NCI-H446 treated with DMSO at 0.1 percent for 48 hours (cell line): ENCODE measurements around the gene ASB2.

Experiments used
- DNase-seq: peaks from one replicate; lab custom pipeline; 2025; lab: John Stamatoyannopoulos, UW

The ASB2 gene

DNA sequence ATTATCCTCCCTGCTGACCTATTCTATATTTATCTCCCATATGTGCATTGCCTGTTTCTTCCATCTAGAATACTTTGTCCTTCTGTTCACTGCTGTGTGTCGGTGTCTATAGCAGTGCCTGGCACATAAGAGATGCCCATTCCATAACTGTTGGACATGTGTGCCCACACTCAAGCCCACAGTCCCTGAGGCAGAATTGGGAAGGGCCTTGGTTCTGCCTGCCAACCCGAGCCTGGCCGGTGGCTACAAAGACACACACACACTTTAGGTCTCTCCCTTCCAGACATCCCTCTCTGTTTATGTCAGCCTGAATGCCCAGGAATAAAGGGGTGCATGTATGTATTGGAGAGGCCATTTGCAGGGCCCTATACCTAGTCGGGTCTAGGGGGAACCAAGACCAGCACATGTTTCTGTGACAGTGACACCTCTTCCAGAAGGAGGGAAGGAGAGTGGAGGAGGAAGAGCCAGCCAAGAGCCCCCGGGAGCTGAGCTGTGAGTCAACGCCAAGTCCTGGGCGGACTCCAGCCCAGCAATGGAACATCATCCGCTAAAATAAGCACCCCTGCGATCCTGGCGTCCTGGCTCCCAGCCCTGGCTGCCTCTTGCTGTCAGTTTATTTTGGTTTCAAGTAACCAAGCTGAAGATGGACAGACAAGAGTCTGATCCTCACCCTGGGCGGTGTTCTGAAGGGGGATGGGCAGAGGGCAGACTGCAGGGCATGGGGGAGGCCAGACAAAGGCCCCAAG is 4.3 kb upstream of the ASB2 start:
- DNase-seq = peak; percentile 77

DNA sequence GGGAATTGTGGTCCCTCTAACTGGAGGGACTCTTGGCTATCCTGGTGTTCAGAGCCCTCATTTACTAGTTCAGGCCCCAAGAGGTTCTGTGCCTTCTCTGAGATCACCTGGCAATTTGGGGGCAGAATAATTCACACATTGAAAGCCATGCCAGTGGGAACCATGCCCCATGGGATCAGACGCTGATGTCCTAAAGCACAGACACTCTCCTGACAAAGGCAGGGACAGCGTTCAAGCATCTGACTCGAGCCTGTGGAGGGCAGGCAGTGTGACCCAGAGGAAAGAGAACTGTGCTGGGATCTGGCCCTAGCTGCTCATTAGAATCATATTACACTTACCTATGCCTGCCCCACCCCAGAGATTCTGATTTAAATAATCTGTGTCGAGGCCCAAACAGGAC is 2.4 kb upstream of the ASB2 start:
- no peak for DNase-seq

DNA sequence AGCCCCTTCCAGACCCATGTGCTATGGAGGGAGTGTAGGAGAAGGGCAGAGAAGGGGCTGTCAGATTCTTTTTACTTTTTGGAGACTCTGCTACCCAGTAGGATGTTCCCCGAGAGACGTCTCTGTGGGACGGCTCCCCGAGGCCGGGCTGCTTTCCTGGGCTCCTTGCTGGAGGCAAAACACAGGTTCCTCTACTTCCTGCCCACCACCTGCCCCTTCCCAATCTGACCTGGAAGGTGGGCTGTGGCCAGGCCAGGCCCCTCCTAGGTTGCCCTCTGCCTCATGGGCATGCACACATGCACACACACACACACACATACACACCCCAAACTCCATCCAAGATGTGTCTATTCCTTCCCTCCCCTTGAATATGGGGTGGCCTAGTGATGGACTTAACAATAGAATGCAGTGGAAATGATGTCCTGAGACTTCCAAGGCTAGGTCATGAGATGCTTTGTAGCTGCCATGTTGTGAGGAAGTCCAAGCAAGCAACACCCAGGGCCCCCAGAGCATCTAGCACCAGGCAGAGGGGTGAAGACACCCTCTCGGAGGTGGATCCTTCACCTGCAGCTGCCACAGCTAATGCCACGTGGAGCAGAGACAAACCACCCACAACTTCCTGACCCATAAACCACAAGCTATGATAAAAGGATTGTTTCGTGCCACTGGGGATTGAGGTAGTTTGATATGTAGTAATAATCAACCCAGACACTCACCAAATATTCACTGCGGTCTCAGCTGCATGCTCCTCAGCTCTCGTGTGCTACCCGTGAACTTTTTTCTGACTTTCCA is 1.6 kb upstream of the ASB2 start:
- no peak for DNase-seq

GRCh38 chr14:93977171-93977570 is 801 bp upstream of the ASB2 start:
- DNase-seq = no peak

GRCh38 chr14:93975791-93976476 is 436 bp downstream of the ASB2 start:
- no peak for DNase-seq

DNA sequence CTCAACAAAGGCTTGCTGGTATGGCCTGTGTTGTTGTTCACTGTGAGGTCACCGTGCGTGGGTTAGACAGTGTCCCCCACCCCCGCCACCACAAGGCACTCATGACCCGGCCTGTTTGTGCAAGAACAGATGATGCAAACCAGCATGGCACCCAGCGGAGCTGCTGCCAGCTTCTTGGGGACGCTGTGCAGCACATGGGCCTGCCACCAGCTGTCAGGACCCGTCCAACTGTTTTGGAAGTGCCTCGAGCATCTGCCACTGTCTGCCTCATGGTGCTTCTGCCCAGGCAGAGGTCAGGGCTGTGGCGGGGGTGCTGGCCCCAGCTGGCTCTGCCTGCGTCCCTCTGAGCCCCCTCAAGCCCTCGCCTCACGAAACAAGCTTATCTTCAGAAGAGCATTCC is 1.5 kb downstream of the ASB2 start:
- peak; percentile 8 for DNase-seq

- DNase-seq = no peak
These were observed 2.1 kb downstream of the ASB2 start for GRCh38 chr14:93974299-93974698.

- DNase-seq = no peak
These were observed 2.8 kb downstream of the ASB2 start for GRCh38 chr14:93973607-93974006.

DNA sequence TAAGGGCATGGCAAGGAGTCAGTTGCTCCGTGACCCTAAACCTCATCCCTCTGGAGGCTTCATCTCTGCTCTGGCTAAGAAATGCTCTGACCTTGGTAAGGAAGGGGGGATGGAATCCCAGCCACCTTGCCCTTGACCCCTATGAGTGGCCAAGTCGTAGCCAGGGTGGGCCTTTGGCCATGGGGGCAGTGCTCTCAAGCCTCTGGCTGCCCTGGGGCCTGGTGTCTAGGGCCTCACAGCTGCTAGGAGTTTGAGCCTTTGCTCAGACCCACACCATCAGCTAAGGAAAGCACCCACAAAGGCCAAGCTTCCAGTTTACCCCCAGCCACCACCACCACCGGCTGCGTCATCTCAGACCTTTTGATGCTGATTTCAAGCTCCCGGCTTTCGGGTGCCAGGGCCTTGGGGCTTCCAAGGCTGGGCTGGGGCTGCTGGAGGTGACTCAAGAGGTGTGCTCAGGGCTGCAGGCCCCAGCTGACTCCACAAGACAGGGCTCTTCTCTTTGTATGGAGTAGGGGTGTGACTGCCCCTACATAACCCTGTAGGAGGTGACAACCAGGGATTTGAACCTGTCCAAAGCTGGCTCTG is 3.7 kb downstream of the ASB2 start:
- DNase-seq = no peak

DNA sequence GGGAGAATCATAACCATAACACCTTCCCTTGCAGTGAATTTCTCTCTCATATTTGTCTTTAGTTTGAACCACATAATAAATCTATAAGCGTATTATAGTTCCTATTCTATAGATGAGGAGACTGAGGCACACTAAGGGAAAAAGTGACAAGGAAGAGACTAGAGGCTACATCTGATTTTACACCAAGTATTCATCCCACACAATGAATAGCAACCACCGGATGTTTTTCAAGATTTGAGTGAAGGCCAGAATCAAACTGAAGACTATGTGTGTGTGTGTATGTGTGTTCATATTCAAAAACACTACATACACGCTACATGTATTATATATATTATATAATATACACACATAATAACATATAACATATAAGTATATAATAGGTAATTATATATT is 4.7 kb downstream of the ASB2 start:
- no peak for DNase-seq

DNA sequence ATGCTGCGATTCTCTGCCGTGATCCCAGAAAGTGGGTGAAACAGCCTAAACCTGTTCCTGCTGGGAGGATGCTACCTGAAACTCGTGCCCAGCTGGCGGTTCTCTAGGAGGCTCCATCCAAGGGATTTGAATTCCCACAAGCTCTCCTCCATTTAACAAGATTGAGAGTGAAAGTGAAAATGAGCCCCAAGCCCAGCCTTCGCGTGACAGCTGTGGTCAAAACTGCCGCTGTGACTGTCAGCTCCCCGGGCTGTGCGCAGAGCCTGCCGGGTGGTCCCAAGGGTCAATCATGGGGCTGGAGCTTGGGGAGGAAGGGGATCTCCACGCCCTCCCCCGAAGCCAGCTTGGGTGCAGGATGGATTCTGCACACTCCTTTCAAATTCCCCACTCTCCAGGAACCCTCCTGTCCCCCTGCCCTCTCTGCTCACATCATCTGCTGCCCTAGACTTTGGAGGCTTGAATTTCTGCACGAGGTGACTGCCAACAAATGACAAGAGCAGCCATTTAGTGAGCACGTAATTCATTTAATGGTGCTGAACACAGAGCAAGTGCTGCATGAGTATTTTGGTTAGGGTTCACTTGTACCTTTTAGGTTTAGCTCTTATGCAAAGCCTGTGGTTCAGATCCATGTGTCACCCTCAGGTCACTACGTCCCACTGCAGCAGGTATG is 5.3 kb downstream of the ASB2 start:
- no peak for DNase-seq

- no peak for DNase-seq
These were observed 5.8 kb downstream of the ASB2 start for GRCh38 chr14:93970585-93970964.

GRCh38 chr14:93969082-93969828 is 7.1 kb downstream of the ASB2 start:
- DNase-seq = no peak

DNA sequence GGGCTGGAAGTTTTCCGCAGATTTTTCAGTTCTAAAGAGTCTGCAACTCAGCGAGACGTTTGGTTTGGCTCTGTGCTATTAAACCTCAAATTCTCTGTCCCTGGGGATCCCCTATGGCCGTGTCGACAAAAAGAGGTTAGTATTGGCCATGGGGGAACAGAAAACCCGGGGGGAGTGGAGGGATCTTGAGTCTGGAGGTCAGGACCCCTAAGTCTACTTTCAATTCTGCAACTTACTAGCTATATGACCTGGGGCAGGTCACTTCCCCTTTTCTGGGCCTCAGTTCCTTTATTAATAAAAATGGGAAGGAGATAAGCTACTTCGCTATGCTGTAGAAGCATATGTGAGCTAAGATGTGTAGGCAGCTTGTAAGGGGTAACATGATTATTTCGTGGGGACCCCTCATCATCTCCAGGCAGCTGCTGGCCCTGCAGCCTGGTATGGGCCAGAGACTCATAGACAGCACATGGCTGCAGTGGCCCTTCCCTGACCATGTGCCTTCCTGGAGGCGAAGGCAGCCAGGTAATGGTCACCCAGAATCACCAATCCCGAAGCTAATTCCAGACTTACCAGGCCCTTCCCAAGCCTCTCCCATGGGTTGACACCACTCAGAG is 8.6 kb downstream of the ASB2 start:
- DNase-seq = no peak

- no peak for DNase-seq
These were observed 10.4 kb downstream of the ASB2 start for GRCh38 chr14:93965946-93966474.

- DNase-seq = no peak
These were observed 11.0 kb downstream of the ASB2 start for GRCh38 chr14:93965287-93965821.

DNA sequence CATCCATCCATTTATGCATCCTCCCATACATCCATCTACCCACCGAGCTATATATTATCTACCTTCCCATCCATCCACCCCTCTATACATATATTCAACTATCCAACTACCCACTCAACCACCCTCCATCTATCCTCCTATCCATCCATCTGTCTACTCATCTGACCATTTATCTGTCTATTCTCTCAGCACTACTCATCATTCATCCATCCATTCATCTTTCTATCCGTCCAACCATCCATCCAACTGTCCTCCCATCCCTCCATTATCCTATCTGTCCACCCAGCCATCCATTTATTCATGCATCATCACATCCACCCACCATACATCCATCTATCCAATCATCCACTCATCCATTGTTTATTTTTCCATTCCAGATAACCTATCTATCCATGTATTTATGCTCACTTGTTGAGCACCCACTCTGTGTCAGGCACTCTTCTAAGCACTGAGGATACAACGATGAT is 11.5 kb downstream of the ASB2 start:
- no peak for DNase-seq

DNA sequence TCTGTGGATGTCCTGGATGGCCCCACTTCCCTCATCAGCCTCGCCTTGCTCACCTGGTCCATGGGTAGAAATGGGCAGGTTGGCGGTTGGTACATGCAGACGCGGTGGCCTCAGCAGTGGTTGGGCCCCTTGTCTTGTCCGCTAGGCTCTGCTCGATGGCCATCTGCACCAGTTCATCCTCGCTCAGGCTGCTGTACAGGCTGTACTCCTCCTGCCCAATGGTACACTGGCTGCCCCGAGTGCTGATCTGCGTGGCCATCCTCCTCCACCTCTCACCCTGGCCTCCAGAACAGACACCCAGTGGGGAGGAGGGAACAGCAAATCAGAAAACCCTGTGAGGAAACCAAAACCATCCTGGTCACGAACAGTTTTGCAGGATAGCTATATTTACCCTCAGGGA is 12.1 kb downstream of the ASB2 start:
- no peak for DNase-seq

DNA sequence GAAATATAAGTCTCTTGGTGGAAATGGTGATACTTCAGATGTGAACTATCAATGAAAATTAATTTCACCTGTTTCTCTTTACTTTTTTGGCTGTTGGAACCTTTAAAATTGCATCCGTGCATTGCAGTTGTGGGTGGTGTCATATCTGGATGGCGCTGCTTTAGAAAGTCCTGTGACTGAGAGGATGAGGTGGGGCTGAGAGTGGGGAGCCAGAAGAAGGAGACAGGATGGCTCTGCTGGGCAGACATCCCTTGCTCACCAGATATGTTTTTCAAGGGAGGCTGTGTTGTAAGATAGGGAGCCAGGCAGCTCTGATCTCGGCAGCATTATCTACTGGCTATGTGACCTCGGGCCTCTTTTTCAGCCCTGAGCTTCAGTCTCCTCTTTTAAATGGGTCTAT is 12.7 kb downstream of the ASB2 start:
- no peak for DNase-seq
